ENCODE measurements around the gene LDLRAP1.

Gene LDLRAP1

GRCh38 chr1:25612421-25612820 lies 69.0 kb downstream of the LDLRAP1 start:
- no peak overlapping the region for H3K27ac Mint-ChIP-seq
- H3K4me3 Mint-ChIP-seq, result no peak overlapping the region
- H3K27me3 Mint-ChIP-seq (ENCODE audit: low read depth), result peaks cover 50% of the 10 kb centered on the region
- no peaks in the 10 kb centered on the region for H3K9me3 Mint-ChIP-seq
- TF ChIP-seq, protein P1, sequence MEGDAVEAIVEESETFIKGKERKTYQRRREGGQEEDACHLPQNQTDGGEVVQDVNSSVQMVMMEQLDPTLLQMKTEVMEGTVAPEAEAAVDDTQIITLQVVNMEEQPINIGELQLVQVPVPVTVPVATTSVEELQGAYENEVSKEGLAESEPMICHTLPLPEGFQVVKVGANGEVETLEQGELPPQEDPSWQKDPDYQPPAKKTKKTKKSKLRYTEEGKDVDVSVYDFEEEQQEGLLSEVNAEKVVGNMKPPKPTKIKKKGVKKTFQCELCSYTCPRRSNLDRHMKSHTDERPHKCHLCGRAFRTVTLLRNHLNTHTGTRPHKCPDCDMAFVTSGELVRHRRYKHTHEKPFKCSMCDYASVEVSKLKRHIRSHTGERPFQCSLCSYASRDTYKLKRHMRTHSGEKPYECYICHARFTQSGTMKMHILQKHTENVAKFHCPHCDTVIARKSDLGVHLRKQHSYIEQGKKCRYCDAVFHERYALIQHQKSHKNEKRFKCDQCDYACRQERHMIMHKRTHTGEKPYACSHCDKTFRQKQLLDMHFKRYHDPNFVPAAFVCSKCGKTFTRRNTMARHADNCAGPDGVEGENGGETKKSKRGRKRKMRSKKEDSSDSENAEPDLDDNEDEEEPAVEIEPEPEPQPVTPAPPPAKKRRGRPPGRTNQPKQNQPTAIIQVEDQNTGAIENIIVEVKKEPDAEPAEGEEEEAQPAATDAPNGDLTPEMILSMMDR (IDR thresholded peaks at IDR 0.05; ENCODE audit: unreplicated experiment in 3 of 3), result no peak
- peaks cover 13% of the 10 kb centered on the region for H3K4me1 Mint-ChIP-seq
- no peaks in the 10 kb centered on the region for H3K36me3 Mint-ChIP-seq (ENCODE audit: low read depth)

DNA sequence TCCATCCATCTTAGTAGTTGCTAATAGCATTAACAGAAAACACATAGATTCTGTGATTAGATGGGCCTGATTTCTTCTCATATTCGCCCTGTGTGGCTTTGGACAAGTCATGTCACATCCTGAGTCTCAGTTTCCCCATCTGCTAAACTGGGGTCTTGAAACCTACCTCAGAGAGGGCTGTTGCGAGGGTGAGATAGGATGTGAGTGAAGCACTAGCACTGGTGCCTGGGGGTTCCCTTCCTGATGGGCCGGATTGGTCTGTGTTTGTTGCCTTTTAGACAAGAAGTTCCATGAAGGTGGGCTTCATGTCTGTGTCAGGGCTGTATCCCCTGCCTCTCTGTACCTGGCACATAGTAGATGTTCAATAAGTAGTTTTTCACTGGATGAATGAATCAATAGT lies 69.7 kb downstream of the LDLRAP1 start:
- Mint-ChIP-seq H3K27ac (no peak overlapping the region), H3K4me1 (peaks cover 13% of the 10 kb centered on the region), H3K9me3 (no peaks in the 10 kb centered on the region), H3K4me3 (no peak overlapping the region), H3K27me3 (ENCODE audit: low read depth) (peaks cover 51% of the 10 kb centered on the region), H3K36me3 (ENCODE audit: low read depth) (no peaks in the 10 kb centered on the region)
- TF ChIP-seq, protein P1 (IDR thresholded peaks at IDR 0.05; ENCODE audit: unreplicated experiment in 3 of 3), result no peak

DNA sequence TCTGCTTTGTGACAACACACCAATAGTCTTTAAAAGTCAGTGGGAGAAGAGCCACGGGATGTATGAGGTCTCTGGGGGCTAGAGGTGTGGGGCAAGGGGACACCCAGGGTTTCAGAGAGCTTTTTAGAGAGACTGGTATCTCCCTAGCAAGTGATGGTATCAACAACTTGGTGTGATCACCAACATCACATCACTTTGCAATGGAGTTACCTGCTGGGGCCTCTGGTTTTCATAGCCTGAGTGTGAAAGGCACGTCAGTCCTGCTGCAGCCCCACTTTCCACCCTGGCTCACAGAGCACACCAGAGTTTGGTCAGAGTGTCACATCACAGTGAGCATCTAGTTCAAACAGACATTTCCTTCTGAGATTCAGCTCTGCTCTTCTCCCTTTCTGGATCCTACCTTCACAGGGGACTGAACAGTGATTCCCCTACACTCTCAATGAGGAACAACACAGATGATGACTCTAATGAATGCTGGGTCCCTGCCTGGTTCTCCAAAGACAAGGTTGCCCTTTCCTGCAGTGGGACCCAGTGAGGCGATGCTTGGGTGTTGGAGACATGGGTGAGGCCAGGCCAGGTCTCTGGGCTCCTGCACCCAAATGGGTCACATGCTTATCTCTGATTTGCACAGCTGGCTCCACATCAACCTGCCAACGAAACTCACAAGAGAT lies 71.2 kb downstream of the LDLRAP1 start:
- H3K27ac Mint-ChIP-seq, result no peak overlapping the region
- TF ChIP-seq, protein P1 (IDR thresholded peaks at IDR 0.05; ENCODE audit: unreplicated experiment in 3 of 3), result no peak
- H3K4me3 Mint-ChIP-seq, result peak overlapping the region; percentile 48 to 75 (median 66)
- H3K9me3 Mint-ChIP-seq, result no peaks in the 10 kb centered on the region
- H3K36me3 Mint-ChIP-seq (ENCODE audit: low read depth), result no peaks in the 10 kb centered on the region
- H3K4me1 Mint-ChIP-seq, result peaks cover 27% of the 10 kb centered on the region
- peaks cover 66% of the 10 kb centered on the region for H3K27me3 Mint-ChIP-seq (ENCODE audit: low read depth)

DNA sequence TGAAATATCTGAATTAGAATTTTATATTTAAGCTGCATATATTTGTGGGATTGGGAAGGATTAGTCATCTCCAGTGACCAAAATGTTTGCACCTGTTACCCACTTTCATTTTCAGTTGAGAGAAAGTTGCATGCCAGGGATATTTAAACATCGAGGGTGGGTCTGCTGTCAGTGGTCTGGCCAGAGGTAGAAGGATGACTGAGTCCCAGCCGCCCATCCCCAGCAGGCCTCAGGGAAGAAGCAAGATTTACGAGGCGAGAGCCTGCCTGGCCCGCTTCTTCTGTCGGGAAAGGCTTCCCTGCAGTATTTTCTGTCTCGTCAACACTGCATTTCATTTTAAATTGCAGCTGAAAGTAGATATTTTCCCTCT lies 71.8 kb downstream of the LDLRAP1 start:
- no peaks in the 10 kb centered on the region for H3K36me3 Mint-ChIP-seq (ENCODE audit: low read depth)
- TF ChIP-seq, protein P1 (IDR thresholded peaks at IDR 0.05; ENCODE audit: unreplicated experiment in 3 of 3), result no peak
- peak overlapping the region; percentile 66 to 78 (median 75) for H3K4me3 Mint-ChIP-seq
- peak overlapping the region in 2 of 3 experiments; percentile 4 to 36 for H3K27ac Mint-ChIP-seq
- peaks cover 66% of the 10 kb centered on the region for H3K27me3 Mint-ChIP-seq (ENCODE audit: low read depth)
- H3K4me1 Mint-ChIP-seq, result peaks cover 29% of the 10 kb centered on the region
- no peaks in the 10 kb centered on the region for H3K9me3 Mint-ChIP-seq

DNA sequence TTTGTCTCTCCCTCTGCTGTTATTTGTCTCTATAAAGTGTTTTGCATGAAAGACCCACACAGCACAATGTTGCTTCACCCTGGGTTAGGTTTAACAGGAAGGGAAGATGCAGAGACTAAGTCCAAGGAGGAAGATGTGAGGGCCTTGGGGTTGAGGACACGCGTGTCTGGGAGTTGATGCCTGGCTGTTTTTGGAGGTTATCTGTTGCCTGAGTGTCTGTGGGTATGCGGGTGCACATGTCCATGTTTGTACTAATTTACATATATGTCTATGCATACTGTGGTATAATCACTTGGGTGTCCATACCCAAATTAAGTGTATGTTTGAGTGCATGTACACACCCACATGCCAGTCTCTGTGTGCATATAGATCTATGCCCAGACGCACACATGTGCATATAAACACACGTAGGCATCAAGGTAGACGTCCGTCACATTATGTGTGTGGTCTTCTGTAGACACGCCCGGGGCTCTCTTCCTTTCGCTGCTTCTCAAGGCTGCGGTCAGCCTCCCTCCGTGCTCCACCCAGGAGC lies 72.2 kb downstream of the LDLRAP1 start:
- TF ChIP-seq, protein P1 (IDR thresholded peaks at IDR 0.05; ENCODE audit: unreplicated experiment in 3 of 3), result no peak
- Mint-ChIP-seq H3K4me3 (peak overlapping the region; percentile 66 to 78 (median 75)), H3K27me3 (ENCODE audit: low read depth) (peaks cover 64% of the 10 kb centered on the region), H3K36me3 (ENCODE audit: low read depth) (no peaks in the 10 kb centered on the region), H3K27ac (peak overlapping the region in 2 of 3 experiments; percentile 4 to 36), H3K4me1 (peaks cover 32% of the 10 kb centered on the region), H3K9me3 (no peaks in the 10 kb centered on the region)
